Gastroesophageal sphincter (tissue), 4 donors: ENCODE results near the gene RNASE8. TPM values are rescaled to one million over a fixed set of nuclear protein-coding genes. Genes with fewer than 3 reads are reported as not detected.

Source experiments
- ATAC-seq: fragments of 150-250 bp; one replicate; pipeline ENCODE4 v1.9.1; 2016; ENCODE audit warnings: mild to moderate bottlenecking, moderate library complexity
- H3K27ac ChIP-seq, 4 donors: fragments of 200-600 bp; sonication (generic) in 3 of 4; 1 replicate in 3 of 4; 2 replicates in 1 of 4; pipeline ENCODE4 v1.5.1; 2016 to 2019
- H3K27me3 ChIP-seq: fragments of 200-600 bp; sonication (generic); one replicate; pipeline ENCODE4 v1.5.1; 2019
- H3K36me3 ChIP-seq, 2 donors: fragments of 200-600 bp; sonication (generic); one replicate each; pipeline ENCODE4 v1.5.1; 2019; ENCODE audit warnings: control low read depth in 1 of 2
- H3K4me1 ChIP-seq, 3 donors: fragments of 200-600 bp; sonication (generic); 1 replicate in 2 of 3; 2 replicates in 1 of 3; pipeline ENCODE4 v1.5.1; 2016 to 2019; ENCODE audit warnings: control low read depth in 2 of 3
- H3K4me3 ChIP-seq, 2 donors: fragments of 200-600 bp; sonication (generic); one replicate each; pipeline ENCODE4 v1.5.1; 2019; ENCODE audit warnings: mild to moderate bottlenecking in 1 of 2, moderate library complexity in 1 of 2
- H3K9me3 ChIP-seq, 3 donors: fragments of 200-600 bp; sonication (generic); one replicate each; pipeline ENCODE4 v1.5.1; 2017 to 2019; ENCODE audit warnings: control low read depth in 2 of 3
- EP300 ChIP-seq: sonication (generic); formaldehyde crosslinking; IDR thresholded peaks from one replicate; pipeline ENCODE4 v1.6.1; 2017; ENCODE audit warnings: antibody characterized with exemption, mild to moderate bottlenecking
- POLR2A ChIP-seq, 2 donors: fragments of 450-650 bp; IDR thresholded peaks; one replicate each; pipeline ENCODE4 v1.6.1; 2017; ENCODE audit warnings: antibody characterized with exemption in 2 of 2, mild to moderate bottlenecking in 2 of 2, moderate library complexity in 1 of 2
- POLR2AphosphoS5 ChIP-seq: sonication (generic); formaldehyde crosslinking; IDR thresholded peaks from one replicate; pipeline ENCODE4 v1.6.1; 2017; ENCODE audit warnings: antibody characterized with exemption
- WGBS, 2 donors: methylation state at CpG; one replicate each; pipeline ENCODE4 v1.1.5; 2018; ENCODE audit warnings: low coverage in 1 of 2; 5-methylcytosine and 5-hydroxymethylcytosine counted together
- total RNA-seq, 4 donors: library from RNA; depleted of rRNA; stranded (reverse); fragments of >200 nt; gene quantifications; one replicate each; pipeline ENCODE4 v1.1.0, GENCODE V29; 2016
- TF ChIP-seq, protein P1 (sequence below), 4 experiments: fragments of 200-600 bp in 2 of 4; fragments of 450-650 bp in 2 of 4; sonication (generic) in 1 of 4; IDR thresholded peaks; one replicate each; pipeline ENCODE4 v1.5.1; 2017 to 2019; ENCODE audit warnings: antibody characterized with exemption in 4 of 4, mild to moderate bottlenecking in 2 of 4, moderate library complexity in 2 of 4

The RNASE8 gene
- total RNA-seq, 4 donors from 2014 or later: not detected

DNA sequence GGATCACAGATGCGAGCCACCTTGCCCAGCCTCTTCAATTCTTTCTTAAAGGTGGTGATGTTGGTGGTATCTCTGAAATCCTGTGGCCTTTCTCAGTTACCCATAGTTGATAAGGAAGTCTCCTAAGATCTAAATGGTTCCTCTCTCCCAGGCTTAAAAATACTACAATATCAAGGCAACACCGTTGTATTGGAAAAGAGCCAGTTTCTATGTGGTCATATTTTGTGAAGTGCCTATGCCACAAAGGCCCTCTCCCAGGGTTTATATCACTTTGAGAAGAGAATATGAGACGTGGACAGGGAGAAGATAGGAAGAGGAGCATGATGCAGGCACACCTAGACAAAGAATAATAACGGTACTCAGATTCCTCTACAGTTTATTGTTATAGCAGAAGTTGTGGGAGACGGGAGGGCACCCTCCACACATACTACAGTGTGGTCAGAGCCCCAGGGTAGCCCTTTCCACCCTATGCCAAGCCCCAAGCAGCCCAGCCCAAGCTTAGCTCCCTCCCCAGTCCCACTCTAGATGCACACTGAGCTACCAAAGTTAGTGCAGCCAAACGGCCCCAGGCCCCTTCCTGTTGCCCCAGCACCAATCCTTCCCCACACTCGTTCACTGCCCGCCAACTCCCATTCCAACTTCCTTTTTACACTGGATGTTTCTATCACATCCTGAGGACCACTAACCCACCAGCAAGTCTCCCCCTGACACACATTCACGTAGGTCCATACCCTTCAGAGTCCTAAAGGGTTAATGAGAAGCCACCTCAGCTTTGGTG lies 41.0 kb upstream of the RNASE8 start:
- WGBS, 2 donors: 44 to 54% methylated on average over 4 to 7 of the region's 9 CpGs
- H3K27ac ChIP-seq: no peak overlapping the region
- H3K4me3 ChIP-seq: no peak overlapping the region
- TF ChIP-seq EP300 (no peak), POLR2A (IDR thresholded peaks at IDR 0.05) (no peak), POLR2AphosphoS5 (no peak)
- TF ChIP-seq, protein P1, sequence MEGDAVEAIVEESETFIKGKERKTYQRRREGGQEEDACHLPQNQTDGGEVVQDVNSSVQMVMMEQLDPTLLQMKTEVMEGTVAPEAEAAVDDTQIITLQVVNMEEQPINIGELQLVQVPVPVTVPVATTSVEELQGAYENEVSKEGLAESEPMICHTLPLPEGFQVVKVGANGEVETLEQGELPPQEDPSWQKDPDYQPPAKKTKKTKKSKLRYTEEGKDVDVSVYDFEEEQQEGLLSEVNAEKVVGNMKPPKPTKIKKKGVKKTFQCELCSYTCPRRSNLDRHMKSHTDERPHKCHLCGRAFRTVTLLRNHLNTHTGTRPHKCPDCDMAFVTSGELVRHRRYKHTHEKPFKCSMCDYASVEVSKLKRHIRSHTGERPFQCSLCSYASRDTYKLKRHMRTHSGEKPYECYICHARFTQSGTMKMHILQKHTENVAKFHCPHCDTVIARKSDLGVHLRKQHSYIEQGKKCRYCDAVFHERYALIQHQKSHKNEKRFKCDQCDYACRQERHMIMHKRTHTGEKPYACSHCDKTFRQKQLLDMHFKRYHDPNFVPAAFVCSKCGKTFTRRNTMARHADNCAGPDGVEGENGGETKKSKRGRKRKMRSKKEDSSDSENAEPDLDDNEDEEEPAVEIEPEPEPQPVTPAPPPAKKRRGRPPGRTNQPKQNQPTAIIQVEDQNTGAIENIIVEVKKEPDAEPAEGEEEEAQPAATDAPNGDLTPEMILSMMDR (IDR thresholded peaks at IDR 0.05): no peak
- ATAC-seq: no peak
- no peaks in the 10 kb centered on the region for H3K27me3 ChIP-seq
- H3K36me3 ChIP-seq: peaks cover 0 to 55% of the 10 kb centered on the region in 2 donors
- no peaks in the 10 kb centered on the region for H3K9me3 ChIP-seq
- H3K4me1 ChIP-seq: peaks cover 0 to 57% (median 0%) of the 10 kb centered on the region in 3 donors

DNA sequence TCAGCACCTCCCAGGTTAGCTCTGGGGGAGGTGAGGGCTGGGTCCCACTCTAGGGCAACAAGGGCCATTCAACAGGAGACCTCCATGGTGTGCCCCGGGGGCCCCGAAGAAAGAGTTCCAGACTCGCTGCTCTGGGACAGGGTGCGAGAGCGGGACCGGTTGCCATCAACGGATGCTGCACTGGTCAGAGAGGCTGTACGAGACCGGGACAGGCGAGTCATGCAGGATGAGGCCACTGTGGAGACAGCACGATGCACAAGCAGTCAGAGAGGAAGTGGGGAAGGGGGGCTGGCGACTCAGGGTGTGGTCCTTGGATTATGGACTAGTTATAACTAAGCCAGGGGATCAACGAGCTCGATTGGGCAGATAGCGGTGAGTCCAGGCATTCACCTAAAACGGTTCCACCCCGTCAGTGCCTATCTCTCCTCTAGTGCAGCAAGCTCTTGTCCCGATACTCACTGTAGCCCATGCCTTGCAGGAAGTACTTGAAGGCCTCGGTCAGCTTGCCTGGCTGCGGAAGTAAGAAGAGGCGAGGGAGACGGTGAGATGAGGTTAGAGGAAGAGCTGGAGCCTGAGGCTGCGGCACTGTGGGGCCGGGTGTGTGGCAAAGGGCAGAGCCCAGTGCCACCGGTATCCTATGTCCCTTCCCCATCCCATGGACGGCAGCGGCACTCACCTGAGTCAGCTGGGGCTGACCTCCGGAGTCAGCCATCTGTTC lies 39.9 kb upstream of the RNASE8 start:
- TF ChIP-seq EP300 (no peak), POLR2AphosphoS5 (no peak), POLR2A (IDR thresholded peaks at IDR 0.05) (no peak)
- TF ChIP-seq, protein P1 (IDR thresholded peaks at IDR 0.05): no peak
- H3K9me3 ChIP-seq: no peaks in the 10 kb centered on the region
- H3K27ac ChIP-seq: peak overlapping the region in 1 of 4 donors; percentile 19
- no peaks in the 10 kb centered on the region for H3K27me3 ChIP-seq
- H3K36me3 ChIP-seq: peaks cover 0 to 64% of the 10 kb centered on the region in 2 donors
- no peak for ATAC-seq
- peaks cover 0 to 67% (median 0%) of the 10 kb centered on the region in 3 donors for H3K4me1 ChIP-seq
- H3K4me3 ChIP-seq: no peak overlapping the region
- 63 to 64% methylated on average over 7 to 18 of the region's 28 CpGs for WGBS, 2 donors

DNA sequence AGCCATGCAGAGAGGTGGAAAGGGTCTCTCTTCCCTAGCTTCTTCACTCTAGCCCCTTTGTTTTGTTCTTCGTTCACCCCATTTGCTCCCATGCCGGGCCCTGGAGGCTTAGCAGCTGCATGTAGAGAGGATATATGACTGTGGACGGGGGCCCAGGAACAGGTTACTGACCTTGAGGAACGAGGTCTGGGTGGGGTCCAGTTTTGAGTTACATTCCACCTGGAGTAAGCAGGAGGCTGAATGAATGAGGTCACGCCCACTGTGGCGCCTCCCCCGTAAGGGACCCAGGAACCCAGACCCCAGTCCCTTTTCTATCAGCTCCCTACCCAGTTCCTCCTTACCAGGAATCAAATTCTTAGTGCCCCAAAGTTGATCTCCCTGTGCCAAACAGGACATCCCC lies 39.3 kb upstream of the RNASE8 start:
- H3K27me3 ChIP-seq: no peaks in the 10 kb centered on the region
- WGBS, 2 donors: 67% methylated on average over 2 of the region's 7 CpGs; no CpG with 5 or more reads in 1 of the 2 donors
- H3K27ac ChIP-seq: no peak overlapping the region
- H3K9me3 ChIP-seq: no peaks in the 10 kb centered on the region
- no peak overlapping the region for H3K4me3 ChIP-seq
- peaks cover 0 to 64% of the 10 kb centered on the region in 2 donors for H3K36me3 ChIP-seq
- TF ChIP-seq POLR2A (IDR thresholded peaks at IDR 0.05) (no peak), POLR2AphosphoS5 (no peak), EP300 (no peak)
- TF ChIP-seq, protein P1 (IDR thresholded peaks at IDR 0.05): no peak
- no peak for ATAC-seq
- peaks cover 0 to 73% (median 3%) of the 10 kb centered on the region in 3 donors for H3K4me1 ChIP-seq

DNA sequence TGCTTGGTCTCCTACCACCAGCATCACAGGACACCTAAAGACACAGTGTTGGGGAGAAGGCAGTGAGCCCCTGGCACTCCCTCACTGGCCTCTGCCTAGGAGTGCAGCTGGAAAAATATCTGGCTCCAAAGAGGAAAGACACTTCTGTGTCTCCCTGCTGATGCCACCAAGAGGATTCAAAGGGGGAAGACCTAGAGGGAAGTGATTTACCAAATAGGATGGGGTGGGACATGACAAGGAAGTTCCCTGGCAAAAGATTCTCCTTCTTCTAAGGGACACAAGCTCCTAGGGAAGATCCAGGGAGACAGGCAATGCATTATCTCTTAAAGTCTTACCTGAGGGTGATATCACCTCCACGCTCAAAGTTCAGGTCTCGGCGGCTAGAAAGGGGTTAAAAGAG lies 38.8 kb upstream of the RNASE8 start:
- TF ChIP-seq EP300: no peak
- TF ChIP-seq, protein P1 (IDR thresholded peaks at IDR 0.05): no peak
- TF ChIP-seq POLR2AphosphoS5: no peak
- no peak for TF ChIP-seq POLR2A (IDR thresholded peaks at IDR 0.05)
- WGBS, 2 donors: 80 to 100% methylated on average over 1 to 3 of the region's 3 CpGs
- H3K4me1 ChIP-seq: peaks cover 0 to 78% (median 8%) of the 10 kb centered on the region in 3 donors
- H3K9me3 ChIP-seq: no peaks in the 10 kb centered on the region
- H3K27me3 ChIP-seq: no peaks in the 10 kb centered on the region
- peak overlapping the region in 1 of 4 donors; percentile 8 for H3K27ac ChIP-seq
- no peak for ATAC-seq
- H3K36me3 ChIP-seq: peaks cover 0 to 64% of the 10 kb centered on the region in 2 donors
- H3K4me3 ChIP-seq: no peak overlapping the region
